ENCODE data around the gene KATNBL1. TPM values are rescaled to one million over a fixed set of nuclear protein-coding genes. Genes with fewer than 3 reads are reported as not detected.
A peak's percentile ranks its signal among the peaks of the same experiment; 100 is the strongest.

Gene KATNBL1
- total and polyA plus RNA-seq, 9 of the 15 experiments (the other 6 are each of a cell fraction or from before 2014, with no cell fraction given), result 6.6 to 46.0 (median 24.0) TPM

GRCh38 chr15:34101366-34102174 is 108.3 kb downstream of the KATNBL1 start, which contains the start of the genes EMC7 and PGBD4 (continued):
- TF ChIP-seq PHF21A (IDR thresholded peaks at IDR 0.05; ENCODE audit: borderline replicate concordance, low read depth) (no peak), THRAP3 (IDR thresholded peaks at IDR 0.05; ENCODE audit: borderline replicate concordance) (no peak), TFAP4 (CRISPR knock-in tag; IDR thresholded peaks at IDR 0.05; ENCODE audit: borderline replicate concordance) (peak; percentile 89), ZC3H4 (CRISPR knock-in tag; IDR thresholded peaks at IDR 0.05; ENCODE audit: borderline replicate concordance) (no peak), CBX1 (IDR thresholded peaks at IDR 0.05; ENCODE audit: low read depth) (no peak), PRMT5 (CRISPR knock-in tag; IDR thresholded peaks at IDR 0.05) (no peak), ZFX (CRISPR knock-in tag; IDR thresholded peaks at IDR 0.05) (peak; percentile 84), ZNF253 (CRISPR knock-in tag; conservative IDR thresholded peaks at IDR 0.05) (no peak), SUPT5H (IDR thresholded peaks at IDR 0.05) (peak; percentile 97), ZNF263 (CRISPR knock-in tag; IDR thresholded peaks at IDR 0.05; ENCODE audit: borderline replicate concordance) (no peak; the same call in 1 of the 2 replicates), RUNX1 (IDR thresholded peaks at IDR 0.05; ENCODE audit: low read depth) (no peak), ZNF785 (CRISPR knock-in tag; IDR thresholded peaks at IDR 0.05) (no peak), ZSCAN32 (CRISPR knock-in tag; IDR thresholded peaks at IDR 0.05) (no peak), L3MBTL2 (IDR thresholded peaks at IDR 0.05) (peak; percentile 93), PHF20 (IDR thresholded peaks at IDR 0.05; ENCODE audit: partially characterized antibody) (peak; percentile 96), C11orf30 (IDR thresholded peaks at IDR 0.05; ENCODE audit: low read depth) (peak; percentile 94), ZNF316 (IDR thresholded peaks at IDR 0.05) (no peak), NCOA6 (IDR thresholded peaks at IDR 0.05) (no peak), CAMTA2 (CRISPR knock-in tag; conservative IDR thresholded peaks at IDR 0.05) (no peak), MXD1 (CRISPR knock-in tag; IDR thresholded peaks at IDR 0.05; ENCODE audit: borderline replicate concordance, poor library complexity, severe bottlenecking) (no peak), ZNF766 (CRISPR knock-in tag; conservative IDR thresholded peaks at IDR 0.05) (no peak), PURB (CRISPR knock-in tag; IDR thresholded peaks at IDR 0.05; ENCODE audit: low read depth) (no peak), HLTF (IDR thresholded peaks at IDR 0.05) (no peak)
- TF ChIP-seq, protein P1, sequence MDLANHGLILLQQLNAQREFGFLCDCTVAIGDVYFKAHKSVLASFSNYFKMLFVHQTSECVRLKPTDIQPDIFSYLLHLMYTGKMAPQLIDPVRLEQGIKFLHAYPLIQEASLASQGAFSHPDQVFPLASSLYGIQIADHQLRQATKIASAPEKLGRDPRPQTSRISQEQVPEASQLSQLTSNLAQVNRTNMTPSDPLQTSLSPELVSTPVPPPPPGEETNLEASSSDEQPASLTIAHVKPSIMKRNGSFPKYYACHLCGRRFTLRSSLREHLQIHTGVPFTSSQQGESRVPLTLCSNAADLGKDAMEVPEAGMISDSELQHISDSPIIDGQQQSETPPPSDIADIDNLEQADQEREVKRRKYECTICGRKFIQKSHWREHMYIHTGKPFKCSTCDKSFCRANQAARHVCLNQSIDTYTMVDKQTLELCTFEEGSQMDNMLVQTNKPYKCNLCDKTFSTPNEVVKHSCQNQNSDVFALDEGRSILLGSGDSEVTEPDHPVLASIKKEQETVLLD (IDR thresholded peaks at IDR 0.05), result 0 out of 2 replicates have a peak, but pooled peaks have one; percentile 30
- TF ChIP-seq, protein P2, sequence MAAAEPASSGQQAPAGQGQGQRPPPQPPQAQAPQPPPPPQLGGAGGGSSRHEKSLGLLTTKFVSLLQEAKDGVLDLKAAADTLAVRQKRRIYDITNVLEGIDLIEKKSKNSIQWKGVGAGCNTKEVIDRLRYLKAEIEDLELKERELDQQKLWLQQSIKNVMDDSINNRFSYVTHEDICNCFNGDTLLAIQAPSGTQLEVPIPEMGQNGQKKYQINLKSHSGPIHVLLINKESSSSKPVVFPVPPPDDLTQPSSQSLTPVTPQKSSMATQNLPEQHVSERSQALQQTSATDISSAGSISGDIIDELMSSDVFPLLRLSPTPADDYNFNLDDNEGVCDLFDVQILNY (CRISPR knock-in tag; IDR thresholded peaks at IDR 0.05), result no peak
- TF ChIP-seq, protein P3, sequence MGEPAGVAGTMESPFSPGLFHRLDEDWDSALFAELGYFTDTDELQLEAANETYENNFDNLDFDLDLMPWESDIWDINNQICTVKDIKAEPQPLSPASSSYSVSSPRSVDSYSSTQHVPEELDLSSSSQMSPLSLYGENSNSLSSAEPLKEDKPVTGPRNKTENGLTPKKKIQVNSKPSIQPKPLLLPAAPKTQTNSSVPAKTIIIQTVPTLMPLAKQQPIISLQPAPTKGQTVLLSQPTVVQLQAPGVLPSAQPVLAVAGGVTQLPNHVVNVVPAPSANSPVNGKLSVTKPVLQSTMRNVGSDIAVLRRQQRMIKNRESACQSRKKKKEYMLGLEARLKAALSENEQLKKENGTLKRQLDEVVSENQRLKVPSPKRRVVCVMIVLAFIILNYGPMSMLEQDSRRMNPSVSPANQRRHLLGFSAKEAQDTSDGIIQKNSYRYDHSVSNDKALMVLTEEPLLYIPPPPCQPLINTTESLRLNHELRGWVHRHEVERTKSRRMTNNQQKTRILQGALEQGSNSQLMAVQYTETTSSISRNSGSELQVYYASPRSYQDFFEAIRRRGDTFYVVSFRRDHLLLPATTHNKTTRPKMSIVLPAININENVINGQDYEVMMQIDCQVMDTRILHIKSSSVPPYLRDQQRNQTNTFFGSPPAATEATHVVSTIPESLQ (CRISPR knock-in tag; IDR thresholded peaks at IDR 0.05), result no peak

Measured in K562 (cell line).